ENCODE results near the gene MYO1H.
"Not testable (repeated sequence)": the region's sequence is repeated elsewhere in the genome, so short reads cannot be mapped to it uniquely, and the experiment has no call there.

MYO1H gene

DNA sequence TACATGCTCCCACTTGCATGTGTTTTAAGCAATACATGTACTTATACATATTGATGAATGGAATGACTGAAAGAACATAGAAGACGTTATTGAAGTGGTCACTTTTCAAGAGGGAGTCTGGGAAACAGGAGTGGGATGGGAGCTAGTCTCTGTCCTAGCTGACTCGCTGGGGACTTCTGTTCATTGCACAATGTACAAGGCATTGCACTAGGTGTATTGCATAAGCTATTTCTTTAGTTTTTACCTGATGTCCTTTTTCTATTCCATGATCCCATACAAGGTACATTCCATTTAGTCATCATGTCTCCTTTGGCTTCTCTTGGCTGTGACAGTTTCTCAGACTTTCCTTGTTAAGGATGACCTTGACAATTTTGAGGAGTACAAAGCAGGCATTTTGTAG is 4.0 kb upstream of the MYO1H start:
- DNase-seq (ENCODE audit: low read depth in 2 of 2): no peak

DNA sequence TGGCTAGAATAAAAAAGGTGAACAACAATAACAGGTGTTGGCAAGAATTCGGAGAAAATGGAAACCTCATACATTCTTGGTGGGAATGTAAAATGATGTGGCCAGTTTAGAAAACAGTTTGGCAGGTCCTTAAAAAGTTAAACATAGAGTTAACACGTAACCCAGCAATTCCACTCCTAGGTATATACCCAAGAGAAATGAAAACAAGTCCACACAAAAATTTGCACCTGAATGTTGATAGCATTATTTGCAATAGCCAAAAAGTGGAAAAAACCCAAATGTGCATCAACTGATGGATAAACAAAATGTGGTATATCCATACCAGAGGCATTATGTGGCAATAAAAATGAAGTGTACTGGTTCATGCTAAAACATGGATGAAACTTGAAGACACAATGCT is 2.3 kb upstream of the MYO1H start:
- no peak for DNase-seq (ENCODE audit: low read depth in 2 of 2)

- no peak for DNase-seq (ENCODE audit: low read depth in 2 of 2)
Observed at GRCh38 chr12:109346920-109347319, 780 bp upstream of the MYO1H start.

- DNase-seq (ENCODE audit: low read depth in 2 of 2): no peak
Observed at GRCh38 chr12:109352184-109352583, 4.5 kb downstream of the MYO1H start.

DNA sequence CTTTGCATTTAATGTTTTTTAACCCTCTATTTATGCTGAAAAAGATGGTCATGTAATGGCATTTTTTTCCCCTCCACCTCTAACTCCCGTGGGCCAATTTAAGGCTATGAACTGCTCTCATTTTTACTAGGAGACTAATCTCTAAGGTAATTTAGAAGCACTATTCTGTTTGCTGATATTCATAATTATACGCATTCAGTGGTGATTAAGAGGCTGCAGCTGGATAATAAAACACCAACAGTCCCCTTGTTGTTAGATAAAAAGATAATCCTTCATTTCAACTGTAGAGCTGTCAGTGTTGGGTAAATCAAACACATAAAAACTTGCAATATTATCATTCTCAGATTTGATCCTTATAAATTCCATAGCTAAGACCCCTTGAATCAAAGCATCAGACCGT is 8.9 kb downstream of the MYO1H start:
- DNase-seq (ENCODE audit: low read depth in 2 of 2): no peak

DNA sequence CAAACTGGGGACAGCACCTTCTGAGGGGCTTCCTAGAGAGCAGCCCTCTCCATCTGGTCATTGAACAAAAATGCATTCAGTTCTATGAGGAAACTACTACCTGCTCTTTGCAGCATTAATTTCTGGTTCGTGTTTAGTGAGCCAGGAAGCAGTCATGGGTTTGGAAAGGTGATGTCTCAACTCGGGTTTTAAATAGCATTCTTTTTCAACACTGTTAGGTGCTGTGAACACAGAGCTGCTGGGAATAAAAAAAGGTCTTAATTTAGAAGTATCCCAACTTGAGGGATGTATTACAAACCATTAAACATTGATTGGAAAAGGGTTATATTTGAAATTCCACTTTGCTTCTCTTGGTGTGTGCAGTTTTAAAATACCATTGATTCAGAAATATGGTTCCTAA is 9.3 kb downstream of the MYO1H start:
- no peak for DNase-seq (ENCODE audit: low read depth in 2 of 2)

DNA sequence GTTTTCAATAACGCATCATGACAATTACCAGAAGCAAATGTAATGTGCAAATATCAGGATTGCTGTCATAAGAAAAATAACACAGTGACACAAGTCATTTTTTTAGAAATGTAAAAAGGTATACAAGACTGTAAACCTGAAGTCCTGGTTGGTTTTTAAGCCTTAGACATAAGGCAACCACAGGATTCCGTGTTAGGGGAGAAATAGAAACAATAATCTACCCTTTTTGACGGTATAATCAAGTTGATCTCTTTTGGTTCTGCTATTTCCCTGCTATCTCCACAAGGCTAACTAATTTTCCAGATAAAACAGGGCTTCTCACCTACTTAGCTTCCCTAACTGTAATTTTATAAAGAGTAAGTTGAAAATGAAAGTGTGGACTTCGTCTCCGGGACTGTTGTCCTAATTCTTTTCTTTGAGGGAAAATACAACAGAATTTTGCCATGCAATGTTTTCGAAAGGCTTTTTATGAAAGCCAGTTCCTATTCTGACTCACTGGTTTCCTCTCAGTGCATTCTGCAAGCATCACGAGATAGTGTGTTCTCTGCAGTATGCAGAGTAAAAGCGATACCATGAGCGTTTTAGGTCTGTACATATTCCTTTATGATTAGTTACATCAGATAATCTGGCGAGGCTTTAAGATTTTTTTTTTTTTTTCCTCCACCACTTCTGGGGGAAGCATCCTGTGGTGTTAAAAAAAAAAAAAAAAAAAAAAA is 10.6 kb downstream of the MYO1H start:
- DNase-seq (ENCODE audit: low read depth in 2 of 2): no peak

DNA sequence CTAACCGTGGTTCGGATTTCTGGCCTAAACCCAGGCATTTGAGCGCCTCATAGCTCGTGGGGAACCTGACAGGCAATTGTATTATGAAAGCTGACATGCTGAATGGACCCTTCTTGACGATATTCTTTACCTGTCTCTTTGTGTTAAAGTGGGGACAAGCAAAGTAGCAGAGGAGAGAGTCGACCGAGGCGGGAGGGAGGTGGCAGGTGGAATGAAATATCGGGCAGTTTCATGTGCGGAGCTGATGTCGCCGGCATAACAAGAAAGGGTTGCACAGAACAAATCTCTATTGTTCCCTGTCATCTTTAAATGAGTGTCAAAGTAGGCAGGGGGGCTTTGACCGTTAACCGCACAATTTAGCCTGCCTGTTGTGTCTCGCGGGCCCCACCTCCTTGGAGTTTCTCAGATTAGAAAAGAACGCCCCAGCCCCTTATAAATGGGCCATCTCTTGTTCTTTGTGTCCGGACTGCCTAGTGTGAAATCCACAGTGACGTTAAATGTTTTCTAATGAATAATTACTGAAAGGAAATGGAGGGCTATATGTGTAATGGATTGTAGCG is 11.5 kb downstream of the MYO1H start:
- DNase-seq (ENCODE audit: low read depth in 2 of 2): no peak

DNA sequence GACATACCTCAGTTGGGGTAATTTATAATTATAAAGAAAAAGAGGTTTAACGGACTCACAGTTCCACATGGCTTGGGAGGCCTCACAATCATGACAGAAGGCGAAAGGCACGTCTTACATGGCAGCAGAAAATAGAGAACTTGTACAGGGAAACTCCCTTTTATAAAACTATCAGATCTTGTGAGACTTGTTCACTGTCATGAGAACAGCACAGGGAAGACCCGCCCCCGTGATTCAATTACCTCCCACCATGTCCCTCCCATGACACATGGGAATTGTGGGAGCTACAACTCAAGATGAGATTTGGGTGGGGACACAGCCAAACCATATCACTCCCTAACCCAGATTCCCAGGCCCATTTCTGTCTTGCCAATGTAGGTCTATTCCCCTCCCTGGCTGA is 22.1 kb downstream of the MYO1H start:
- DNase-seq (ENCODE audit: low read depth in 2 of 2): no peak

DNA sequence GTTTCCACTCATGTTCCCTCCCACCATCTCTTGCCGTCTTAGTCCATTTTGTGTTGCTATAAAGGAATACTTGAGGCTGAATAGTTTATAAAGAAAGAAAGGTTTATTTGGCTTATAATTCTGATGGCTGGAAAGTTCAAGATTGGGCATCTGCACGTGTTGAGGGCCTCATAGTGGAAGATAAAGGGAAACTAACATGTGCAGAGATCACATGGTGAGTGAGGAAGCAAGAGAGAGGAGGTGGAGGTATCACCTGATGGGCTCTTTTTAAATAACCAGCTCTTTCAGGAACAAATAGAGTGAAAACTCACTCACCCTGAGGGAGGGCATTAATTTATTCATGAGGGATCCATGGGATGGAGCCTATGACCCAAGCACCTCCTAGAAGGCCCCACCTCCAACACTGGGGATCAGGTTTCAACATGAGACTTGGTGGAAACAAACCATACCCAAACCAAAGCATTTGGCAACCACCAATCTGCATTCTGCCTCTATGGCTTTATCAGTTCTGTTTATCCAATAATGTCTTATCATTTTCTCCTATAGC is 29.5 kb downstream of the MYO1H start:
- DNase-seq (ENCODE audit: low read depth in 2 of 2): no peak

DNA sequence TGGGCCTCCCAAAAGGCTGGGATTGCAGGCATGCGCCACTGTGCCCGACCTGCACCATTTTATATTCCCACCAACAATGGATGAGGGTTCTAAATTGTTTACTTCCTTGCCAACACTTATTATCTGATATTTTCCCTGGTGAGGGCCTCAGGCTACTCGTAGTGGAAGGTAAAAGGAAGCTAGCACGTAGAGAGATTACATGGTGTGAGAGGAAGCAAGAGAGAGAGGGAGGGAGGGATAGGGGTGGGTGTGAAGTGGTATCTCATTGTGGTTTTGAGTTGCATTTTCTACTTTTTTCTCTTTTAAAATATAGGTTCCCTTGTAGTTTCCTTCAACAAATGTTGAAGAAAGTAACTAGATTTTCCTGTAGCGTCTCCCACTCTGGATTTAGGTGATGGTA is 30.9 kb downstream of the MYO1H start:
- DNase-seq (ENCODE audit: low read depth in 2 of 2): no peak

GRCh38 chr12:109382031-109382430 is 34.3 kb downstream of the MYO1H start:
- no peak for DNase-seq (ENCODE audit: low read depth in 2 of 2)

DNA sequence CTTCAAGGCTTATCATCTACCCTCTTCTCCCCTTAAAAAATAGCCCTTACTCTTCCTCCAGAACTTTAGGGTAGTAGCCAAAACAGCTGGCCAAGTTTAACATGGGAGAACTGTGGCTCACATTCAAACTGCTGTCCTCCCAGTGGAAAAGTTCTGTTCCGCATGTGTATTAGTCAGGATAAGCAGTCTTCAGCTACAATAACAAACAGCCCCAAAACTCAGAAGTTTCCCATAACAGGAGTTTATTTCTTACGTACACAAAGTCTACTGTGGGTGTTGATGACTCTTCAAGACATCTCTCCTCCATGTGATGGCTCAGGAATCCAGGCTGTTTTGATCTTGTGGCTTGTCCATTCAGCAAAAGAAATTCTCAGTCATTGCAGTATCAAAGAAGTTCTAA is 35.5 kb downstream of the MYO1H start:
- no peak for DNase-seq (ENCODE audit: low read depth in 2 of 2)

DNA sequence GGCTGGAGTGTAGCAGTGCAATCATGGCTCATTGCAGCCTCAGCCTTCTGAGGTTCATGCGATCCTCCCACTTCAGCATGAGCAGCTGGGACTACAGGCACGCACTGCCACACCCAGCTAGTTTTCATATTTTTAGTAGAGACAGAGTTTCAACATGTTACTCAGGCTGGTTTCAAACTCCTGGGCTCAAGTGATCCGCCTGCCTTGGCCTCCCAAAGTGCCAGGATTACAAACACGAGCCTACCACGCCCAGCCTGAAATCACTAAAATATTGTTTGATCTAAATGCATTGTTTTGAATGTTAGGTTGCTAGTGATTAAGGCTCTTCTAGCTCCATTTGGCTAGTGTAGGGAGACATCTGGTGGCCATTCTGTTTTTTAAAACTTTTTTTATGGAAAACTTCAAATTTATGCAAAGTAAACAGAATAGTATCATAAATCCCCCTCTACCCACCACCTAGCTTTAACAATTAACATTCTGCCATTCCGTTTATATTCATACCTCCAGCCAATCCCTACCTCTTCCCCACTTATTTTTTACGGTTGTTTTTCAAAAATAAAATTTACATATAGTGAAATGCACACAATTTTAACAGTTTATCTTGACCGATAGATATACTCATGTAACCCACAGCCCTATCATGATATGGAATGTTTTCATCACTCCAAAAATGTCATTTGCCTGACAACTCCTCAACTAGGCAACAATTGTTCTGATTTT is 37.8 kb downstream of the MYO1H start:
- DNase-seq (ENCODE audit: low read depth in 2 of 2): peak; percentile 6 to 7

GRCh38 chr12:109386059-109386433 is 38.3 kb downstream of the MYO1H start:
- no peak for DNase-seq (ENCODE audit: low read depth in 2 of 2)

DNA sequence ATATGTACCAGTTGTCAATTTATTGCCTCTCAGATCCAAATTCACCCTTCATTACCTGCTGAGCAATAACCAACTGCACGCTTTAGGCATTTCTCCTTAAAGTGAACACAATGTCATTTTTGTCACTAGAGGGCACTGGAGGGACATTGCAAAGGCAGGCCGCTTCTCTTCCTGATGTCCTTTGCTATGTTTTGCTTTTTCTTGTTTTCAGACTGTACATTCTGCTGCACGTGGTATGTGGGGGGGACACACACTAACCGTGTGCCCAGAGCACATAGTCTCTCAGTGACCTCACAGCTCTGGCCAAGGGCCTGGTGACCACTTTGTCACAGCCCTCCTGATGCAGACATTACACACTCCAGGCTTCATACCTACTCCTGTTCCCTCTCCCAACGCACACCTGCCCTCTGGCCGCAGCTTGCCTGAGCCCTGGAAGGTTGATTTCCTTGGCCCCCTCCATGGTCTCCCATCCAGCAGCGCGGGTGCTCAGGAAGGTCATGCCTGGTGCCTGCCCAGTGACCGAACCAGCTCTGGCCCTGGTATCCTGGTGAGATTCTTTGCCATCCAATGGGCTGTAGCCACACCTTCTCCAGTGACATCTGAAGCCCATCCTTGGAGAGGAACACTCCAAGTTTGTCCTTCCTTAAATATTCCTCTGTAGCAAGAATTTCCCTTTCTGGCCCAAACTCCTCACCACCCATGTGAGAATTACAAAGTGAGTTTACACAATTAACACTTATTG is 39.9 kb downstream of the MYO1H start:
- DNase-seq (ENCODE audit: low read depth in 2 of 2): peak in 1 of 2 experiments; percentile 5

DNA sequence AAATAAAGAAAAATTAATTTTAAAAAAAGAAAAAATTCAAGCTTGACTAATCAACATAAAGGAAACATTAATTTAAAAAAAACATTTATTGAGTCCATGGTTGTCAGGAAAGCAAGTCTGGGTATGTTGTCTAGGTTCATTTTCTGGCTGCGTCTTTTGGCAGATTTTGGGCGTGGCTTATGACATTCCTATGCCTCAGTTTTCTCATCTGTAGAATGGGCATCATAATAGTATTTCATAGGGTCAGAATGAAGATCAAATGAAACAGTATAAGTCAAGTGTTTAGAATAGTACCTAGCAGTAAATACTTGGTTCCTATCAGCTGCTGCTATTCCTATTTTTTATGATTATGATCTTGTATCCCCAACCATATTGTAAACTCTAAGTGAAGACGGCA is 40.5 kb downstream of the MYO1H start:
- DNase-seq (ENCODE audit: low read depth in 2 of 2): no peak

DNA sequence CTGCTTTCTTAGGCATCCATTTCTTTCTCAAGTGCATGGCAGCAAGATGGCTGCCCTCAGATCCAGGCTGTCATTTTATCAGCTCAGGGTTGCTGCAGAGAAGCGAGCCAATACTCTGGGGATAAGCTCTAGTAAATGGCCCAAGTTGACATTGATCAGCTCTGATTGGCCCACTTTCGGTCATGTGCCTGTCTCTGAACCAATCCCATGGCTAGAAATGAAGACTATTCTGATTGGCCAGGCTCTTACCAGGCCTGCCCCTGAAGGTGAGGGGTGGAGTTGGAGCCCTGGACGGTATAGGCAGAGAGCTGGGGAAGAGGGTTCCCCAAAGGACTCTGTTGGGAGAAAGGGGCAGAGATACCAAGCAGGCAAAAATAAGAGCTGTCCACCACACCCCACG is 41.4 kb downstream of the MYO1H start:
- DNase-seq (ENCODE audit: low read depth in 2 of 2): no peak

GRCh38 chr12:109393437-109394345 is 46.0 kb downstream of the MYO1H start:
- peak; percentile 5 to 8 for DNase-seq (ENCODE audit: low read depth in 2 of 2)

GRCh38 chr12:109394891-109395290 is 47.2 kb downstream of the MYO1H start:
- no peak for DNase-seq (ENCODE audit: low read depth in 2 of 2)

- DNase-seq (ENCODE audit: low read depth in 2 of 2): not testable (repeated sequence)
Observed at GRCh38 chr12:109404841-109405240, 57.1 kb downstream of the MYO1H start.
